GM21367 (cell line): ENCODE results near the gene NEK8.
"Not testable (repeated sequence)": the region's sequence is repeated elsewhere in the genome, so short reads cannot be mapped to it uniquely, and the experiment has no call there.

Experiments
- ATAC-seq: cut with Tn5 transposase; IDR thresholded peaks from one replicate; pipeline ENCODE4 v1.9.1; 2021; ENCODE audit not compliant: unreplicated experiment

The NEK8 gene

GRCh38 chr17:28725166-28725659, 3.4 kb upstream of the NEK8 start:
- no peak for ATAC-seq

- ATAC-seq, result no peak
Measured at GRCh38 chr17:28725660-28726225, 2.8 kb upstream of the NEK8 start.

- no peak for ATAC-seq
Measured at GRCh38 chr17:28726226-28726626, 2.4 kb upstream of the NEK8 start, which contains the start of gene TLCD1. Gene TLCD1 (minus strand): TSS chr17:28726233. CDS start chr17:28726097, 136 bp downstream.

GRCh38 chr17:28726627-28727491, 1.7 kb upstream of the NEK8 start:
- ATAC-seq, result peak; percentile 30

GRCh38 chr17:28729950-28730330, 1.4 kb downstream of the NEK8 start:
- no peak for ATAC-seq

- no peak for ATAC-seq
Measured at GRCh38 chr17:28733346-28733745, 4.8 kb downstream of the NEK8 start.

GRCh38 chr17:28734712-28735241, 6.2 kb downstream of the NEK8 start:
- ATAC-seq, result no peak

GRCh38 chr17:28735242-28735722, 6.7 kb downstream of the NEK8 start:
- no peak for ATAC-seq

GRCh38 chr17:28735913-28736769, 7.6 kb downstream of the NEK8 start:
- ATAC-seq, result not testable (repeated sequence)

GRCh38 chr17:28737316-28737715, 8.7 kb downstream of the NEK8 start:
- no peak for ATAC-seq

- peak; percentile 31 for ATAC-seq
Measured at GRCh38 chr17:28737770-28738679, 9.4 kb downstream of the NEK8 start.

GRCh38 chr17:28738680-28739384, 10.2 kb downstream of the NEK8 start:
- no peak for ATAC-seq

GRCh38 chr17:28740406-28741357, 12.1 kb downstream of the NEK8 start:
- ATAC-seq, result no peak

- no peak for ATAC-seq
Measured at GRCh38 chr17:28741358-28742349, 13.1 kb downstream of the NEK8 start.

GRCh38 chr17:28743243-28744103, 14.9 kb downstream of the NEK8 start, which contains the start of gene TRAF4:
Gene TRAF4 (plus strand): TSS chr17:28744011. CDS start chr17:28744113, 102 bp downstream.
- peak; percentile 34 for ATAC-seq
